Pancreas (tissue), 10 donors: ENCODE results near the gene TMCC3. TPM values are rescaled to one million over a fixed set of nuclear protein-coding genes. Genes with fewer than 3 reads are reported as not detected.

Experiments
- ATAC-seq, 4 donors: fragments of 200-7000 bp; cut with Tn5 transposase; one replicate each; pipeline versions ENCODE4 v1.8.0 to v1.9.1; 2020; ENCODE audit warnings: mild to moderate bottlenecking in 4 of 4, moderate library complexity in 4 of 4
- DNase-seq, 6 donors: peaks; one replicate each; pipeline ENCODE4 v3.0.0-alpha.2; 2020
- FAIRE-seq: peaks from 2 replicates; lab custom pipeline; 2012; peaks lifted over from hg19 to GRCh38; lab: Jason Lieb, UNC
- H3K27ac ChIP-seq, 4 donors: fragments of 200-600 bp; sonication (generic); 1 replicate in 3 of 4; 2 replicates in 1 of 4; pipeline versions ENCODE4 v1.5.0 to v1.8.0; 2020
- H3K27me3 ChIP-seq, 4 donors: fragments of 200-600 bp; one replicate each; pipeline ENCODE4 v1.8.0; 2021
- H3K36me3 ChIP-seq, 3 donors: fragments of 200-600 bp; sonication (generic) in 1 of 3; one replicate each; pipeline versions ENCODE4 v1.5.0 to v1.8.0; 2020 to 2021
- H3K4me1 ChIP-seq, 3 donors: fragments of 200-600 bp; one replicate each; pipeline ENCODE4 v1.8.0; 2021
- H3K4me3 ChIP-seq, 4 donors: fragments of 200-600 bp; sonication (generic) in 2 of 4; one replicate each; pipeline versions ENCODE4 v1.5.0 to v1.8.0; 2020 to 2021
- H3K9me3 ChIP-seq, 4 donors: fragments of 200-600 bp; one replicate each; pipeline ENCODE4 v1.8.0; 2021
- WGBS, 2 donors: extraction: QIAGEN DNeasy Blood & Tissue Kit; methylation state at CpG; one replicate each; pipeline ENCODE4 v1.1.7; 2013; 5-methylcytosine and 5-hydroxymethylcytosine counted together
- intact Hi-C, 3 donors: fragments of 100-400 bp; cut with DNase I; formaldehyde crosslinking; loops; one replicate each; pipeline versions ENCODE4 v1.11.1 to v1.14.2; 2022
- polyA plus RNA-seq, 2 donors: library from polyadenylated mRNA; stranded (reverse); fragments of 200-250 nt; gene quantifications; one replicate each; pipeline ENCODE4 v1.2.3, GENCODE V29; 2013
- total RNA-seq, 6 donors: library from RNA; stranded (reverse); fragmentation: NEBNext Ultra II Directional in 4 of 6; extraction: Animal tissue kit (Norgen Biotek cat#: 25700) in 4 of 6; gene quantifications; one replicate each; pipeline versions ENCODE4 v1.2.1 to v1.2.4, GENCODE V29; 2021 to 2023
- TF ChIP-seq, protein P1 (sequence below), 4 donors: fragments of 200-600 bp; sonication (generic) in 3 of 4; IDR thresholded peaks; one replicate each; pipeline versions ENCODE4 v1.5.0 to v1.8.0; 2021; ENCODE audit warnings: antibody characterized with exemption in 4 of 4
- donor health status: healthy with polysubstance abuse.
- donor health status: DM: no; HTN: no; CAD: no; lungs with moderate emphysema.
- donor health status: DM: no; HTN: no; CAD: no.
- donor health status: control.
- donor health status: control.
- donor health status: Bipolar disorder and iron deficiency.
- donor health status: DM: yes; HTN: yes; CAD: no.
- donor health status: DM: no; HTN: no; CAD: no.
- donor health status: DM: no; HTN: no; CAD: no.
- donor health status: DM: yes; HTN: yes; CAD: no.

Gene TMCC3
- total and polyA plus RNA-seq, 8 donors: 1.0 to 6.9 (median 2.3) TPM

DNA sequence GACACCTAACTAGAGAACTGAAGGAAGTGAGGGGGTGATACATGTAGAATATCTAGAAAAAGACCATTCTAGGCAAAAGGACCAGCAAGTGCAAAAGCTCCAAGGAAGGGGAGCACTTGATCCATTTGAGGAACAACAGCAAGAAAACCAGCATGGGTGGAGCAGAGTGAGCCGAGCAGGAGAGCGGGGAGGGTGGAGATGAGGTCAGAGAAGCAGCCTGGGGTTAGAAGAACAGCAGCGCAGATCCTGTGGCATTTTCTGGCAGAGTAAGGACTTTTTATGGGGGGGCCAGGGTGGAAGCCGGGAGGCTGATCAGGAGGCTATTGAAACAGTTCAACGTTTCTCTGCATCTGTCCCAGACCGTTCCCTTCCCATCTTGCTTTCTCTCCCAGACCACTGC lies 24.5 kb upstream of the TMCC3 start:
- no peak overlapping the region for H3K27ac ChIP-seq
- H3K4me3 ChIP-seq: no peak overlapping the region
- intact Hi-C loops: no loop called here
- DNase-seq (peak in 1 of 6 donors; percentile 33), ATAC-seq (peak in 2 of 4 donors; percentile 61 to 67), FAIRE-seq (no peak)
- WGBS, 2 donors: 58 to 78% methylated on average over 6 of the region's 6 CpGs
- no peaks in the 10 kb centered on the region for H3K36me3 ChIP-seq
- H3K27me3 ChIP-seq: no peaks in the 10 kb centered on the region
- peaks cover 0 to 6% (median 0%) of the 10 kb centered on the region in 3 donors for H3K4me1 ChIP-seq
- TF ChIP-seq, protein P1, sequence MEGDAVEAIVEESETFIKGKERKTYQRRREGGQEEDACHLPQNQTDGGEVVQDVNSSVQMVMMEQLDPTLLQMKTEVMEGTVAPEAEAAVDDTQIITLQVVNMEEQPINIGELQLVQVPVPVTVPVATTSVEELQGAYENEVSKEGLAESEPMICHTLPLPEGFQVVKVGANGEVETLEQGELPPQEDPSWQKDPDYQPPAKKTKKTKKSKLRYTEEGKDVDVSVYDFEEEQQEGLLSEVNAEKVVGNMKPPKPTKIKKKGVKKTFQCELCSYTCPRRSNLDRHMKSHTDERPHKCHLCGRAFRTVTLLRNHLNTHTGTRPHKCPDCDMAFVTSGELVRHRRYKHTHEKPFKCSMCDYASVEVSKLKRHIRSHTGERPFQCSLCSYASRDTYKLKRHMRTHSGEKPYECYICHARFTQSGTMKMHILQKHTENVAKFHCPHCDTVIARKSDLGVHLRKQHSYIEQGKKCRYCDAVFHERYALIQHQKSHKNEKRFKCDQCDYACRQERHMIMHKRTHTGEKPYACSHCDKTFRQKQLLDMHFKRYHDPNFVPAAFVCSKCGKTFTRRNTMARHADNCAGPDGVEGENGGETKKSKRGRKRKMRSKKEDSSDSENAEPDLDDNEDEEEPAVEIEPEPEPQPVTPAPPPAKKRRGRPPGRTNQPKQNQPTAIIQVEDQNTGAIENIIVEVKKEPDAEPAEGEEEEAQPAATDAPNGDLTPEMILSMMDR (IDR thresholded peaks at IDR 0.05): no peak
- no peaks in the 10 kb centered on the region for H3K9me3 ChIP-seq

GRCh38 chr12:94674051-94674451 lies 23.7 kb upstream of the TMCC3 start:
- DNase-seq (no peak), ATAC-seq (no peak)
- TF ChIP-seq, protein P1 (IDR thresholded peaks at IDR 0.05): no peak

GRCh38 chr12:94673496-94673895 lies 23.1 kb upstream of the TMCC3 start:
- no peak for FAIRE-seq
- 70 to 75% methylated on average over 4 of the region's 4 CpGs for WGBS, 2 donors
- DNase-seq: no peak
- H3K4me3 ChIP-seq: no peak overlapping the region
- no peaks in the 10 kb centered on the region for H3K27me3 ChIP-seq
- TF ChIP-seq, protein P1 (IDR thresholded peaks at IDR 0.05): no peak
- intact Hi-C loops: no loop called here
- no peaks in the 10 kb centered on the region for H3K36me3 ChIP-seq
- no peaks in the 10 kb centered on the region for H3K9me3 ChIP-seq
- no peak overlapping the region for H3K27ac ChIP-seq
- ATAC-seq: no peak
- peaks cover 0 to 6% (median 0%) of the 10 kb centered on the region in 3 donors for H3K4me1 ChIP-seq

More at GRCh38 chr12:94674051-94674451, 23.7 kb upstream of the TMCC3 start:
- H3K27me3 ChIP-seq: no peaks in the 10 kb centered on the region
- 32 to 36% methylated on average over 2 of the region's 2 CpGs for WGBS, 2 donors
- peaks cover 0 to 6% (median 0%) of the 10 kb centered on the region in 3 donors for H3K4me1 ChIP-seq
- intact Hi-C loops: no loop called here
- H3K27ac ChIP-seq: no peak overlapping the region
- no peaks in the 10 kb centered on the region for H3K36me3 ChIP-seq
- H3K4me3 ChIP-seq: no peak overlapping the region
- no peaks in the 10 kb centered on the region for H3K9me3 ChIP-seq
- no peak for FAIRE-seq

DNA sequence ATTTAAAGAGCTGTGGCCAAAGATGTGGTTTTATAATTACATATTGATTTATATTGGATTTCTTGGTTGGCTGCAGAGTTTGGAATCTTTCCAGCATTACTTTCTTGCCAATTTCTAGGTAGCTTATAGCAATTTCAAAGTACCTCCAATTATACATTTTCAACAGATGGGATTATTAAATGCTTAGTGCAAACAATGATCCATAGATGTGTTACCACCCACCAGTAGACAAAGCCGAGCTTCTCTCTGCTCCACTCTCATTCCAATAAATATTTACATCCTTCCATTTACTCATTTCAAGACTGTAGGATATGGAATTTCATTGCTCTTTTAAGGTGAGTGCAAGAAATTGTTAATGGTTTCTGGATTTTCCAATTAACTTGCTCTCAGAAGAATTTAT lies 21.6 kb upstream of the TMCC3 start:
- H3K27me3 ChIP-seq: no peaks in the 10 kb centered on the region
- TF ChIP-seq, protein P1 (IDR thresholded peaks at IDR 0.05): no peak
- ATAC-seq (no peak), FAIRE-seq (no peak), DNase-seq (no peak)
- intact Hi-C loops: no loop called here
- WGBS, 2 donors: 55 to 67% methylated on average over 1 of the region's 1 CpG
- no peaks in the 10 kb centered on the region for H3K4me1 ChIP-seq
- no peaks in the 10 kb centered on the region for H3K9me3 ChIP-seq
- no peak overlapping the region for H3K27ac ChIP-seq
- no peaks in the 10 kb centered on the region for H3K36me3 ChIP-seq
- no peak overlapping the region for H3K4me3 ChIP-seq

DNA sequence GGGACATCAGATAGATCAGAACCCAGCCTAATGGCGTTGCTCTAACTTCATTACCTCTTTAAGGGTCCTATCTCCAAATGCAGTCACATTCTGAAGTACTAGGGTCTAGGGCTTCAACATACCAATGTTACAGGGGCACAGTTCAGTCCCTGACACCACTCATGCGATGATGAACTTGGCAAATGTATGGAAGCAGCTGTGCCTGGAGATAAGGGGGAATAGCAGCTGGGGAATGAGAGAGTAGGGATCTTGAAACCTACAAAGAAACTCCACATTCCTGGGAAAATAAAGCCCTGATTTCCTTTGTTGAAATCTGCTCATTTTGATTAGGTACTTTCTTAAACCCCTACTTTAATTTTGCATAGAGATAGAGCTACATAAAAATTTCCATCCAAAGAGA lies 20.5 kb upstream of the TMCC3 start:
- Histone ChIP-seq H3K27me3 (no peaks in the 10 kb centered on the region), H3K27ac (no peak overlapping the region), H3K4me3 (no peak overlapping the region), H3K9me3 (no peaks in the 10 kb centered on the region), H3K36me3 (no peaks in the 10 kb centered on the region), H3K4me1 (no peaks in the 10 kb centered on the region)
- WGBS, 2 donors: 57 to 83% methylated on average over 2 of the region's 2 CpGs
- DNase-seq: no peak
- intact Hi-C loops: no loop called here
- ATAC-seq: no peak
- TF ChIP-seq, protein P1 (IDR thresholded peaks at IDR 0.05): no peak
- no peak for FAIRE-seq
